Spleen (tissue), 11 donors: ENCODE data around the gene TKT. TPM values are rescaled to one million over a fixed set of nuclear protein-coding genes. Genes with fewer than 3 reads are reported as not detected.

Source experiments
- DNase-seq: peaks from one replicate; pipeline ENCODE4 v3.0.0-alpha.2; 2020
- H3K27ac ChIP-seq, 8 donors: fragments of 200-600 bp; sonication (generic) in 7 of 8; 1 replicate in 4 of 8; 2 replicates in 4 of 8; pipeline versions ENCODE4 v1.5.0 to v1.8.0; 2016 to 2021; ENCODE audit warnings: inconsistent platforms in 4 of 8, mild to moderate bottlenecking in 4 of 8, moderate library complexity in 1 of 8
- H3K27me3 ChIP-seq, 7 donors: fragments of 200-600 bp; sonication (generic) in 6 of 7; replicated peaks in 1 of 7; 1 replicate in 4 of 7; 2 replicates in 3 of 7; pipeline versions ENCODE4 v1.5.0 to v1.8.0; 2016 to 2021; ENCODE audit warnings: inconsistent platforms in 3 of 7, mild to moderate bottlenecking in 1 of 7
- H3K36me3 ChIP-seq, 6 donors: fragments of 200-600 bp; sonication (generic) in 5 of 6; 1 replicate in 4 of 6; 2 replicates in 2 of 6; pipeline versions ENCODE4 v1.5.0 to v1.8.0; 2016 to 2021; ENCODE audit warnings: inconsistent platforms in 2 of 6
- H3K4me1 ChIP-seq, 6 donors: fragments of 200-600 bp; sonication (generic) in 5 of 6; 1 replicate in 3 of 6; 2 replicates in 3 of 6; pipeline versions ENCODE4 v1.5.0 to v1.8.0; 2016 to 2021; ENCODE audit warnings: inconsistent platforms in 3 of 6
- H3K4me3 ChIP-seq, 8 donors: fragments of 200-600 bp; sonication (generic) in 7 of 8; 1 replicate in 4 of 8; 2 replicates in 4 of 8; pipeline versions ENCODE4 v1.5.0 to v1.8.0; 2016 to 2021; ENCODE audit warnings: inconsistent platforms in 4 of 8, mild to moderate bottlenecking in 4 of 8, moderate library complexity in 2 of 8
- H3K9me3 ChIP-seq, 8 donors: fragments of 200-600 bp; sonication (generic) in 7 of 8; 1 replicate in 4 of 8; 2 replicates in 4 of 8; pipeline versions ENCODE4 v1.5.0 to v1.8.0; 2016 to 2021; ENCODE audit warnings: inconsistent platforms in 4 of 8
- POLR2A ChIP-seq, 3 donors: fragments of 450-650 bp; IDR thresholded peaks; one replicate each; pipeline ENCODE4 v1.5.1; 2017; ENCODE audit warnings: antibody characterized with exemption in 3 of 3, mild to moderate bottlenecking in 1 of 3
- POLR2AphosphoS5 ChIP-seq, 3 donors: sonication (generic); formaldehyde crosslinking; IDR thresholded peaks; one replicate each; pipeline ENCODE4 v1.5.1; 2017; ENCODE audit warnings: antibody characterized with exemption in 3 of 3
- WGBS, 5 donors: extraction: QIAGEN DNeasy Blood & Tissue Kit in 3 of 5; methylation state at CpG; one replicate each; pipeline versions ENCODE4 v1.1.5 to v1.1.7; 2013 to 2018; 5-methylcytosine and 5-hydroxymethylcytosine counted together
- intact Hi-C: fragments of 100-400 bp; cut with DNase I; formaldehyde crosslinking; loops from one replicate; pipeline ENCODE4 v1.15.0; 2023; ENCODE audit warnings: low total_unique reads
- polyA plus RNA-seq, 3 donors: library from polyadenylated mRNA; stranded (reverse); fragments of 200-250 nt; gene quantifications; one replicate each; pipeline ENCODE4 v1.2.1, GENCODE V29; 2013
- total RNA-seq, 7 donors: library from RNA; depleted of rRNA in 3 of 7; stranded (reverse); fragments of >200 nt in 3 of 7; fragmentation: NEBNext Ultra II Directional in 4 of 7; extraction: Animal tissue kit (Norgen Biotek cat#: 25700) in 4 of 7; gene quantifications; one replicate each; pipeline versions ENCODE4 v1.1.0 to v1.2.1, GENCODE V29; 2016 to 2021
- TF ChIP-seq, protein P1 (sequence below), 11 experiments: fragments of 200-600 bp in 7 of 11; fragments of 450-650 bp in 4 of 11; sonication (generic) in 4 of 11; IDR thresholded peaks in 8 of 11; conservative IDR thresholded peaks in 3 of 11; 1 replicate in 7 of 11; 2 replicates in 4 of 11; pipeline versions ENCODE4 v1.4.0 to v1.8.0; 2016 to 2021; ENCODE audit warnings: antibody characterized with exemption in 11 of 11, inconsistent platforms in 4 of 11, mild to moderate bottlenecking in 1 of 11
- donor health status: healthy with polysubstance abuse.
- donor health status: DM: no; HTN: no; CAD: no; lungs with moderate emphysema.
- donor health status: DM: no; HTN: no; CAD: no.
- donor health status: Bipolar disorder and iron deficiency.
- donor health status: healthy.
- donor health status: DM: no; HTN: no; CAD: no.
- donor health status: DM: yes; HTN: yes; CAD: no.

The TKT gene
- total and polyA plus RNA-seq, 10 donors: 110 to 490 (median 273) TPM

DNA sequence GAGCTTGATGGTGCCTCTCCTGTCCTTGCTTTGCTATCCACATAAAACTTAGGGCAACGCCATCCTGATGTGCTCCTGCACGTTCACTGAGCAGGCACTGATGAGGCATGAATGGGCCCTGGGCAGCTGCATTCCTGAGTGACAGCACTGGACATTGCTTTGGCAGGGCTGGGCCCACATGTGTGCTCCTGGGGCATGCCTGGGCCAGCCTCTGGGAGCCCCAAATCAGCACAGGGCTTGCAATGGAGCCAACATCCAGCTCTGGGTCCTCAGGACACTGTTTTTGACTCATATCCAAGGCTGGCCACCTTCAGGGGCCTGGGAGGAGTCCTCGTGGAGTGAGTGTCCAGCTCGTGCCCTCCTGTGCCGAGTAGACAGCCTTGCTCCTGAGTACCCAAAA is 5.9 kb upstream of the TKT start:
- peak; percentile 58 for DNase-seq
- Histone ChIP-seq H3K36me3 (no peaks in the 10 kb centered on the region), H3K27me3 (no peaks in the 10 kb centered on the region), H3K4me1 (peaks cover 0 to 15% (median 0%) of the 10 kb centered on the region in 6 donors), H3K9me3 (no peaks in the 10 kb centered on the region), H3K4me3 (no peak overlapping the region), H3K27ac (peak overlapping the region in 4 of 8 donors; percentile 15 to 73 (median 58))
- no peak for TF ChIP-seq POLR2A (IDR thresholded peaks at IDR 0.05)
- TF ChIP-seq POLR2AphosphoS5 (IDR thresholded peaks at IDR 0.05): no peak
- TF ChIP-seq, protein P1, sequence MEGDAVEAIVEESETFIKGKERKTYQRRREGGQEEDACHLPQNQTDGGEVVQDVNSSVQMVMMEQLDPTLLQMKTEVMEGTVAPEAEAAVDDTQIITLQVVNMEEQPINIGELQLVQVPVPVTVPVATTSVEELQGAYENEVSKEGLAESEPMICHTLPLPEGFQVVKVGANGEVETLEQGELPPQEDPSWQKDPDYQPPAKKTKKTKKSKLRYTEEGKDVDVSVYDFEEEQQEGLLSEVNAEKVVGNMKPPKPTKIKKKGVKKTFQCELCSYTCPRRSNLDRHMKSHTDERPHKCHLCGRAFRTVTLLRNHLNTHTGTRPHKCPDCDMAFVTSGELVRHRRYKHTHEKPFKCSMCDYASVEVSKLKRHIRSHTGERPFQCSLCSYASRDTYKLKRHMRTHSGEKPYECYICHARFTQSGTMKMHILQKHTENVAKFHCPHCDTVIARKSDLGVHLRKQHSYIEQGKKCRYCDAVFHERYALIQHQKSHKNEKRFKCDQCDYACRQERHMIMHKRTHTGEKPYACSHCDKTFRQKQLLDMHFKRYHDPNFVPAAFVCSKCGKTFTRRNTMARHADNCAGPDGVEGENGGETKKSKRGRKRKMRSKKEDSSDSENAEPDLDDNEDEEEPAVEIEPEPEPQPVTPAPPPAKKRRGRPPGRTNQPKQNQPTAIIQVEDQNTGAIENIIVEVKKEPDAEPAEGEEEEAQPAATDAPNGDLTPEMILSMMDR (IDR thresholded peaks at IDR 0.05 in 8 of 11, conservative IDR thresholded peaks at IDR 0.05 in 3 of 11): no peak
- WGBS, 5 donors: 77 to 87% (median 85%) methylated on average over 5 of the region's 5 CpGs
- intact Hi-C loops: no loop called here

- intact Hi-C loops: no loop called here
- no peak overlapping the region for H3K27ac ChIP-seq
- H3K4me3 ChIP-seq: no peak overlapping the region
- H3K27me3 ChIP-seq: no peaks in the 10 kb centered on the region
- no peaks in the 10 kb centered on the region for H3K9me3 ChIP-seq
- 60 to 90% (median 81%) methylated on average over 1 to 4 of the region's 4 CpGs for WGBS, 5 donors
- no peak for DNase-seq
- H3K4me1 ChIP-seq: peaks cover 0 to 24% (median 7%) of the 10 kb centered on the region in 6 donors
- no peak for TF ChIP-seq POLR2AphosphoS5 (IDR thresholded peaks at IDR 0.05)
- H3K36me3 ChIP-seq: no peaks in the 10 kb centered on the region
Measured at GRCh38 chr3:53260286-53260785, 4.5 kb upstream of the TKT start.

GRCh38 chr3:53259427-53260259 is 3.8 kb upstream of the TKT start:
- no peaks in the 10 kb centered on the region for H3K27me3 ChIP-seq
- H3K4me3 ChIP-seq: no peak overlapping the region
- WGBS, 5 donors: 85 to 91% (median 89%) methylated on average over 9 of the region's 9 CpGs
- no peak for DNase-seq
- no peak overlapping the region for H3K27ac ChIP-seq
- TF ChIP-seq, protein P1 (IDR thresholded peaks at IDR 0.05 in 8 of 11, conservative IDR thresholded peaks at IDR 0.05 in 3 of 11): no peak
- TF ChIP-seq POLR2AphosphoS5 (IDR thresholded peaks at IDR 0.05): no peak
- TF ChIP-seq POLR2A (IDR thresholded peaks at IDR 0.05): no peak
- intact Hi-C loops: no loop called here
- H3K4me1 ChIP-seq: peaks cover under 1 to 30% (median 10%) of the 10 kb centered on the region in 6 donors
- H3K9me3 ChIP-seq: no peaks in the 10 kb centered on the region
- H3K36me3 ChIP-seq: no peaks in the 10 kb centered on the region

- H3K36me3 ChIP-seq: no peaks in the 10 kb centered on the region
- intact Hi-C loops: no loop called here
- H3K4me1 ChIP-seq: peaks cover 9 to 38% (median 19%) of the 10 kb centered on the region in 6 donors
- no peak overlapping the region for H3K27ac ChIP-seq
- WGBS, 5 donors: 78 to 94% (median 90%) methylated on average over 8 of the region's 8 CpGs
- no peak for DNase-seq
- H3K4me3 ChIP-seq: no peak overlapping the region
- no peaks in the 10 kb centered on the region for H3K27me3 ChIP-seq
- H3K9me3 ChIP-seq: no peaks in the 10 kb centered on the region
- TF ChIP-seq POLR2A (IDR thresholded peaks at IDR 0.05): no peak
- TF ChIP-seq, protein P1 (IDR thresholded peaks at IDR 0.05 in 8 of 11, conservative IDR thresholded peaks at IDR 0.05 in 3 of 11): no peak
- no peak for TF ChIP-seq POLR2AphosphoS5 (IDR thresholded peaks at IDR 0.05)
Measured at GRCh38 chr3:53258600-53259426, 3.0 kb upstream of the TKT start.
